GM20000 (cell line): ENCODE measurements around the gene GNB3.

ENCODE experiments used
- DNase-seq: peaks from one replicate; pipeline ENCODE4 v3.0.0; 2012; ENCODE audit warnings: low spot score
- TF ChIP-seq, protein P1 (sequence below): IDR thresholded peaks from 2 replicates; pipeline ENCODE4 v1.5.1; 2012; ENCODE audit warnings: mild to moderate bottlenecking, control low read depth; ENCODE audit errors: extremely low read depth, missing control alignments

The GNB3 gene

DNA sequence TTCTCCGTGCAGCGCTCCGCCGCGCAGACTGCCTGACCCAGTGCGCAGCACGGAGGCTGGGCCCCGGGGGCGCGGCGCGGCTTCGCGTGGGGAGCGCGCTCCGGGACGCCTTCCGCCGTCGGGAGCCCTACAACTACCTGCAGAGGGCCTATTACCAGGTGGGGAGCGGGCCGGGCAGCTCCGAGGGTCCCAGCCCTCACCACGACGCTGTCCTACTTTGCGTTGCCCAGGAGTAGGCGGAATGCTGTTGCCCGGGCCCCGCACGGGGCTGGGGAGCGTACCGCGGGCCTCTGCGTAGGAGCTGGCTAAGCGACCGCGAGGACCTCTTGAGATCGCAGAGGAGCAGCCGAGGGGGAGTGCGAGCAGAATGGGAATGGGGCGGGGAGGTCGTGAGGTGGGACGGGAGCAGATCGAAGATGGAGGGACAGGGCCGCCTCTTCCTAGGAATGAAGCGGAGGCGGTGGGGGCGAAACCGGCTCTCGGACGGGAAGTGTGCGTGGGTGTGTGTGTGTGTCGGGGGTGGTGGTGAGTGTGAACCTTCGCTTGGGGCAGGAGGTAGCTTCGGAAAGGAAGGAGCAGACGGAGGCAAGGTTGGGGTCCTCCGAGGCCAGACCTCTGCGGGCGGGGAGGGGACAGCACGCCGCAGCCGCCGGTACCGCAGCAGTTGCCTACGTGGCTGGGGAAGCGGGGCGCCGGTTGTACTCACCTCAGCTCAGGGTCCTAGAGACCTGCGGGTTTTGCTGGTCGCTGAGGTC, 11.8 kb upstream of the GNB3 start:
- DNase-seq = peak; percentile 68
- TF ChIP-seq, protein P1, sequence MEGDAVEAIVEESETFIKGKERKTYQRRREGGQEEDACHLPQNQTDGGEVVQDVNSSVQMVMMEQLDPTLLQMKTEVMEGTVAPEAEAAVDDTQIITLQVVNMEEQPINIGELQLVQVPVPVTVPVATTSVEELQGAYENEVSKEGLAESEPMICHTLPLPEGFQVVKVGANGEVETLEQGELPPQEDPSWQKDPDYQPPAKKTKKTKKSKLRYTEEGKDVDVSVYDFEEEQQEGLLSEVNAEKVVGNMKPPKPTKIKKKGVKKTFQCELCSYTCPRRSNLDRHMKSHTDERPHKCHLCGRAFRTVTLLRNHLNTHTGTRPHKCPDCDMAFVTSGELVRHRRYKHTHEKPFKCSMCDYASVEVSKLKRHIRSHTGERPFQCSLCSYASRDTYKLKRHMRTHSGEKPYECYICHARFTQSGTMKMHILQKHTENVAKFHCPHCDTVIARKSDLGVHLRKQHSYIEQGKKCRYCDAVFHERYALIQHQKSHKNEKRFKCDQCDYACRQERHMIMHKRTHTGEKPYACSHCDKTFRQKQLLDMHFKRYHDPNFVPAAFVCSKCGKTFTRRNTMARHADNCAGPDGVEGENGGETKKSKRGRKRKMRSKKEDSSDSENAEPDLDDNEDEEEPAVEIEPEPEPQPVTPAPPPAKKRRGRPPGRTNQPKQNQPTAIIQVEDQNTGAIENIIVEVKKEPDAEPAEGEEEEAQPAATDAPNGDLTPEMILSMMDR = no peak

DNA sequence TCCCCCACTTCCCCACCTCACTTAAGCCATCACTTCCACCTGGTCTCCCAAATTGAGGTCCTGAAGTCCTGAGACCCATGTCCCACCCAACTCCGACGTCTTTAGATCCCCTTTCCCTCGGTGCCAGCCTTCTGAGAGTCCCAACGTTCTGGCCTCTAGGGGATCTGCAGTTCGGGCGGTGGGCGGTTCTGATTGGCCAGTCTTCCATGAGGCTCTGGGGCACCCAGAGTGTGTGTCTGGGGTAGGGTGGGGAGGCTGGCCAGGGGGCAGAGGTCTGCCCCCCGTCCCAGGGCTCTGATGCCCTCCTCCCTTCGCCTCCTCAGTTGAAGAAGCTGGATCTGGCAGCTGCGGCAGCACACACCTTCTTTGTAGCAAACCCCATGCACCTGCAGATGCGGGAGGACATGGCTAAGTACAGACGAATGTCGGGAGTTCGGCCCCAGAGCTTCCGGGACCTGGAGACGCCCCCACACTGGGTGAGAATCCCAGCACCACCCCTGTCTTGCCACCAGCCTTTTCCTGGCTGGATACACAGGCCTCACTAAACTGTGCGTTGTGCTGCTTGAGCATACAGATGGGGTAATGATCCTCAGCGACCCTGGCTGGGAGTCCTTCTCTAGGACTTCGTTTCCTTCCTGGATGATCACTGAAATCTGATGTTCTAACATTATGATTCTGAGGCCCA, 11.0 kb upstream of the GNB3 start:
- no peak for DNase-seq
- TF ChIP-seq, protein P1 = no peak

DNA sequence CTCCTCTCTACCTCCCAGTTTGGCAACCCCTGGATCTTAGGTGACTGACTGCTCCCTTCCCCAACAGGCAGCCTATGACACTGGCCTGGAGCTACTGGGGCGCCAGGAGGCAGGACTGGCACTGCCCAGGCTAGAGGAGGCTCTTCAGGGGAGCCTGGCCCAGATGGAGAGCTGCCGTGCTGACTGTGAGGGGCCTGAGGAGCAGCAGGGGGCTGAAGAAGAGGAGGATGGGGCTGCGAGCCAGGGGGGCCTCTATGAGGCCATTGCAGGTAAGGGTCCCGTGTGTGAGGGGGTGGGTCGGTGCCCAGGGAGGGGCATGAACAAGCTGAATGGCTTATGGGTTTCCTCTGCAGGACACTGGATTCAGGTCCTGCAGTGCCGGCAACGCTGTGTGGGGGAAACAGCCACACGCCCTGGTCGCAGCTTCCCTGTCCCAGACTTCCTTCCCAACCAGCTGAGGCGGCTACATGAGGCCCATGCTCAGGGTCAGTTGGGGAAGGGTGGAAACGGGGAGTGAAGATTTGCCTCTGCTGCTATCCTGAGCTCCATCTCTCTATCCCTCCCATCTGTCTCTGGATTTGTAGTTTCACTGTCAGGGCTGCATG, 10.3 kb upstream of the GNB3 start:
- TF ChIP-seq, protein P1 = no peak
- DNase-seq = no peak

DNA sequence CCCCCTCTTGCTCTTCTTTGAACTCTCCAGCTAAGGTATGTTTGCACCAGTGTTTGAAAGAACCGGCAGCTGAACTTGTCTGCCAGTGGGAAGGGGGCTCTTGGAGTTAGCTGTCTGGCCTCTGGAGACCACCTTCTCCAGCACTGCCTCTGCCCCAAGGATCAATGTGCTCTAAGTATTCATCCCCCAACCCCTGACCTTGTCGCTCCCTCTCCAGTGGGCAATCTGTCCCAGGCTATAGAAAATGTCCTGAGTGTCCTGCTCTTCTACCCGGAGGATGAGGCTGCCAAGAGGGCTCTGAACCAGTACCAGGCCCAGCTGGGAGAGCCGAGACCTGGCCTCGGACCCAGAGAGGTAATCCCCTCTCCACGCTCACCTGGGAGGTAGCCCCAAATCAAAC, 9.7 kb upstream of the GNB3 start:
- TF ChIP-seq, protein P1 = no peak
- no peak for DNase-seq

DNA sequence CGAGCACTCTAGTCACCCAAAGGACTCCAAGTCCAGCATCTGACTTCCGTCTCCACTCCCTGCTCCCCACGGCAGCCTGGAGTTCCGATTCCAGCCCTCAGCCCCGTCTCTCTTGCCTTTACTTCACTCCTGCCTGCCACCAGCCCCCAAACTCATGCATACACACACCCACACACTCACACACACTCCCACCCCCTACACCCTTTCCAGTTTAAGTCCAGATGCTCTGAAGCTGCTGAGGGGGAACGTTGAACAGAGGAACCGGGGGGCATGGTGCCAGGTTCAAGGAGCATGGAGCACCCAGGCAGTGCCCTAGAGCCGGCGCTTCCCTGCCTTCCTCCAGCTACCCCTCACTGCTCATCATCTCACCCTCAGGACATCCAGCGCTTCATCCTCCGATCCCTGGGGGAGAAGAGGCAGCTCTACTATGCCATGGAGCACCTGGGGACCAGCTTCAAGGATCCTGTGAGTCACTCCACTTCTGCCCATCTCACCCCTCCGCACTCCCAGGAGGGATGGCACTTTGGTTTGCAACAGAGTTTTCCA, 9.2 kb upstream of the GNB3 start:
- no peak for DNase-seq
- TF ChIP-seq, protein P1 = no peak

DNA sequence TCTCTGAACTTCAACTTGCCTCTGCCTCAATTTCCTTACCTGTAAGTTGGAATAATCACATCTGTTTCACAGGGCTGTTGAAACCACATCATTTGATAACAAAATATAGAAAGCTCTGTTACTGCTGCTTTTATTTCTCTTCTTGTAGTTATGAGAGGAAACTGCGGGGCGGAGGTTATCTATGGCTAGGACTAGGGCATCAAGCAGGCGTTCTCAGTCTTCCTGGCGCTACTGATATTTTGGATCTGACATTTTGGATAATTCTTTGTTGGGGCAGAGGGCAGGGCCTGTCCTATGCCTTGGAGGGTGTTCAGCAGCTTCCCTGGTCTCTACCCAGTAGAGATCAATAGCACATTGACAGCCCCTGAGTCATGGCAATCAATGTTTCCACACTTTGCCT, 8.6 kb upstream of the GNB3 start:
- no peak for DNase-seq
- TF ChIP-seq, protein P1 = no peak
